DLD1 (cell line): ENCODE results near the gene MB21D2.

Source experiments
- in situ Hi-C: cut with HindIII; loops from 2 replicates; pipeline ENCODE4 v1.10.0; 2017; ENCODE audit warnings: low sequenced_read_pairs

MB21D2 gene

GRCh38 chr3:192894676-192895075 lies 23.0 kb downstream of the MB21D2 start:
- in situ Hi-C loops = no loop called here

DNA sequence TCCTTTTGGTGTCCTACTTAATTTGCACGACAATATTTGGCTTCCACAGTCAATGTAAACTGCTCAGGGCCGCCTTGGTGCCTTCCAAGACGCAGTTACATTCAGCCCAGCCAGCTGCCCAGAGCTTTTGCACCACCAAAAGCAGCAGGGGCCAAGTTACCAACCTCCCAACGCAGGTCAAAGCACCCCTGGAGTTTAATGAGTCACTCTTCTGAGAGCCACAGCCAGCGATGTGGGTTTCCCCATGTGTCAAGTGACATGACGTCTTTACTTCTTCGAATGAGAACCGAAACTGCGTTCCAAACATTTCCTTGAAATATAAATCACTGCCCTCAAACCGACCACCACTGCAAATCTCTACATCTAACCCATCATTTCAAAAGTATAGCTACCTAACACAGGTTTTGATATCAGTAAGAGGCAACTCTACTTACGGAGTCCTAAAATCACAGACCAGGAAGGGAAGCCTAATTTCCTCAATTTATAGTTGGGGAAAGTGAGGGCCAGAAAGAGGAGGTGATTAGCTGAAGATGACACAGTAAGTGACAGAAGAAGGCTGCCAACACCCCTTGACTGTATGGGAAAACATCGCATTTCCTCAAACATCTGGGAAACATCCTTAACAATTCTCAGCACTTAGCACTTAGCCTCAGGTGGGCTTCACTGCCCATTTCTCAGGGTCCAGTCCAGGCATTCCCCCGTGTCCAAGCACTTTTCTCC lies 24.5 kb downstream of the MB21D2 start:
- in situ Hi-C loops = no loop called here

- in situ Hi-C loops = no loop called here
These were observed 27.0 kb downstream of the MB21D2 start for GRCh38 chr3:192890347-192891335.

- in situ Hi-C loops = no loop called here
These were observed 28.0 kb downstream of the MB21D2 start for GRCh38 chr3:192889679-192890078.

DNA sequence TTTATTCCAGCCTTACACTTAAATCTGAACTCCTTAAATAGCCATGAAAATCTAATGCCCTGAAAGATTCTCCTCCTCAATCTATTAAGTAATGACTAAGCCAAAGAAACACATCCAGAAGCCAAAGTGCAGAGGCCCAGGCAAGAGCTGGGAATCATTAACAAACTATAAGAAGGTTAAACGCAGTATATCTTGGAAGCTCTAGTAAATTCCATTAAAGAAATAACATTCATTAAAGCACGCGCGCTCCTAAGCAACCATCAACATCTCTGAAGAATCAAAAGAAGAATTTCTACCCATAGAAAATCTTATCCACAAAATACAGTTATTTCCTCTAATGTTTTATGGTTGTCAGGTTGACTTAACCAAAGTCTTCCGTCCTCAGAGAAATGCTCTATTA lies 29.5 kb downstream of the MB21D2 start:
- in situ Hi-C loops = no loop called here

- in situ Hi-C loops = no loop called here
These were observed 30.0 kb downstream of the MB21D2 start for GRCh38 chr3:192887701-192888100.

DNA sequence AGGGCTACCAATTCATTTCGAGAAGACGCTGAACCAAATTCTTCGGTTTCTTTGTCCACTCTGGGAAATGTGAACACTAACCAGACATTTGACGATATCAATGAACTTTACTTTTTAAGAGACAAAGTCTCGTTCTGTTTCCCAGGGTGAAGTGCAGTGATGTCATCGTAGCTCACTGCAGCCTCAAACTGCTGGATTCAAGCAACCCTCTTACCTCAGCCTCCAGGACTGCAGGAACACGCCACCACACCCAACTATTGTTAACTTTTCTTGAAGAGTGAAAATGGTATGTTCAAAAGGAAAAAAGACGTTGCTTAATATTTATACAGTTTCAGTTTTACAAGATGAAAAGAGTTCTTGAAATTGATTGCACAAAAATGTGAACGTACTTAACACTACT lies 30.6 kb downstream of the MB21D2 start:
- in situ Hi-C loops = no loop called here

DNA sequence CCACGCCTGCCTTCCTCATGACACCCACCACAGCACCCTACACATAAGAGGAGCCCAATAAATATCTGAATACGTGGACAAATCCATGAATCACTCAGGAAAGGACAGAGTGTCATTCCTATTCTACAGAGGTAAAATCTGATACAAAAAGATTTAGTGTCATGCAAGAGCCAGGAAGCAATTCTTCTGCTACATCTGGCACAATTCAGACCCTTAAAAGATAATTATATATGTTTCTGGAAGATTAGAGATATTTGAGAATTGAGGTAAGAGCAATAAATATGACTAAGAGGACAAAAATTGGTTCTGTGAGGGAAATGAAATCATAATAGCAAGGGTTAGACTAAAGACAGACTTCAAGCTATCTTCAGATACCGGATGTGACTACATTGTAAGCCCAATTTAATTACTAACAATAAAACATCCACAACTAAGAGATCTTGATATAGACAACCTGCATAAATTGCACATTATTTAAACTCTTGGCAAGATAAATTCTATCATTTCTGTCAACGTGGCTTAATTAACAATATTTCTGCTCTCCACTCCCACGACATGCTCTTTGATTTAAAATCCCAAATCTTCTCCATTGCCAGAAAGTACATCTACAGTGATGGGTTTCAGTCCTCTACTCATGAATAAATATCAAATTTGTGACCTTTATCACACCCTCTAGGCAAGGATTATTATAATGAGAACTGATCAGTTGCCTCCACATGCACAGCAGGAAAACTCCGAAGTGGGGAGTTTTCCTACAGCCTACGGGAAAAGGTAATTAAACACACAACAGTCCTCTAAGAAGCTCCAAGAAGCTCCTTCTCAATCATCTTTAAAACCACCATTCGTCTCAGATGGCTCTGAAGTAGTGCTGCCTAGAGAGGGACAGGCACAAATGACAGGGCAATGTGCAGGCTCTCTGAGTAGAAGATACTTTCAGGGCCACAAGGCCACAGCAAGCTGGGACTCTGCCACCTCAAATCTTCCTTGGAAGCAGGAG lies 32.6 kb downstream of the MB21D2 start:
- in situ Hi-C loops = no loop called here

DNA sequence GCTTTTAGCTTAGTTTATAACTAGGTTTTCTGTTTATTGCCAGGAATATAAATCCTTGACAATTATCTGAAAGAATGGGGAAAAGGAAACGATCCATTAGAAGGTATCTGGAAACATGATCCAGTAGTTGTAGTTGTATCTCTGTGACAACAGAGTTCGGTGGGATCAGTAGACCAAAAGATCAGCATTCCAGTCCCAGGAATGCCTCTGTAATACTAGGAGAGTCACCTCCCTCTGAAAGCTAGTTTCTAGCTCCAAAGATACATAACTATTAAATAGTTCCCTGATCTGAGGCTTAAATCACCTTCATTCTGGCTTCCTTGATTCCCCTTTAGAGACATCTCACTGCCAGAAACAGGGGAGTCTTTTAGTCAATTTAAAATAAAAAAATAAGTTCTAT lies 34.1 kb downstream of the MB21D2 start:
- in situ Hi-C loops = no loop called here

DNA sequence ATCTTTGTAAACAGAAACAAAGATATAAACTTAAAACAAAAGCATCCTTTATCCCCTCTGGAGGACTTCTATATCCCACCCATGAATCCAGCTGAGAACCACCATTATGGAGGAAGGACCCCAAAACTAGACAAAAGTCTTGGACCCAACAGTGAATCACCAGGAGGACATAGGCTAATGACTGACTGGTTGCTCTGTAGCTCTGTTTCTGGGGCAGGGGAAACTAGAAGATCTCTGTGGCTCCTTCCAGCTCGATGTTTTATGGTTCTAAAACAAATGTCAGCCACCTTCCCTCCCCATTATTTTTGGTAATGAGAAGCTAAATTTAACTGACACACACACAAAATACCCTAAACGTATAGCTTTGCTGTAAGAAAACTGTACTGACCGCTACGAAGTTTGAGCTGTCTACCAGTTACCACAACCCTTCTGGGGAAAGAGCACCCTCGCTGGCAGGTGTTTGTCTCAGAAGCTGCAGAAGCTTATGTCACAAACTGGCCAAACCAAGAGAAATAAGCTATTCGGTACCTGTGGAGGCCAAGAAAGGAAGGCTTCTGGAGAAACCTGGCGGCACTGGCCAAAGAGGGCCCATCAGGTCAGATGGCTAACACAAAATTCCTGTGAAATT lies 36.4 kb downstream of the MB21D2 start:
- in situ Hi-C loops = no loop called here

GRCh38 chr3:192880313-192880712 lies 37.3 kb downstream of the MB21D2 start:
- in situ Hi-C loops = no loop called here

GRCh38 chr3:192879346-192880031 lies 38.2 kb downstream of the MB21D2 start:
- in situ Hi-C loops = no loop called here

DNA sequence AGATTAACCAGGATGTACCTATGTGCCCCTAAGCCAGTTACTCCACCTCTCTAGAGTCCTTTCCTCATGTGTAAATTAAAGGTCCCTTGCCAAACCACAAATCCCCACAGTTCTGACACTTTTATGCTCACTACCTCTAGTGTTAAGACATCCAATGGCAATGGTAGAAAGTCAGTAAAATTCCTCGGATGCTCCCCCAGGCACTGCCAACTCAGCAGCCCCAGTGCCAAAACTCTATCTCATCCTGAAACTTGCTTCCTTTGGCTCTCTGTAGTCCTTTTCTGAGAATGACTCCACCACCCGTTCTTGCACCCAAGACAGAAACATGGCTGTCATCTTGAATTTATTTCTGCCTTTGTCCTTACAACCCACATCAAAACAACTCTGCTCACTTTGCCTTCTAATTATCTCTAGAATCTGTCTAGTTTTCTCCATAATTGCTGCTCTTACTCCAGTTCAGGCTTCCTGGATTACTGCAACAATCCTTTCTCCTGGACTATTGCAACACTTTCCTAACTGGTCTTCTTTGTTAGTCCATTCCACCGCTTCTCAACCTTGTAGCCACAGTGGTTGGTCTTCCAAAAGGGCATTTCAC lies 41.6 kb downstream of the MB21D2 start:
- in situ Hi-C loops = no loop called here

DNA sequence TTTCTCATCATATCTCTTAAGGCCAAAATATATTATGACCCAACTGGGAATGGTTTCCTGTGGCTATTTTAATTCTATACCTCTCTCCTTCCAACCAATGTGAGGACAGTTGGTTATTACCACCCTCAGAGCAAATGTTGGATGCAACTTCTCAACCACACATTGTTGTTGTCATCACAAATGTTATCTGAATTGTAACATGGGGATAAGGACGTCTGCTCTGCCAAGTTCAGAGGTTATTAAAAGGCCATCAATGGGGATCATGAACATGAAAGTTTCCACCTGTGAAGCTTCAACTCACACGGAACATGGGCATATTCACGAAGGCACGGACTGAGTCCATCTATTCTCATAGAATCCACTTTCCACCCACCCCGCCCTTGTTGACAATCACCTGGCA lies 46.8 kb downstream of the MB21D2 start:
- in situ Hi-C loops = no loop called here

GRCh38 chr3:192869131-192870031 lies 48.3 kb downstream of the MB21D2 start:
- in situ Hi-C loops = no loop called here

DNA sequence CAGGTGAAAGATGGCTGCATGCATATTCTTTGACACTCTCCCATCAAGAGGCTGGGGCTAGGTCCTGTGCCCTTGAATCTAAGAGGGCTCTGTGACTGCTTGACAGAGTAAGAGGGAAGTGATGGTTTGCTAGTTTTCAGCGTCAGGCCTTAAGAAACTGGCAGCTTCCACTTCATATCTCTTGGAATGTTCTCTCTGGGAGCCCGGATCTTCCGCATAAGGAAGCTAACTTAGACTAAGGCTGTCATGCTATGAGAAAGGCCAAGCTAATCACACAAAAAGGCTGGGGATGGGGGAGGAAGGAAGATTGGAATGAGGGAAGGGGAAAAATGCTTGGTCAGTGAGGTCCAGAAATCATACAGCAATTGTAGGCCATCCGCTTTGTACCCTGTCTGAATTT lies 50.0 kb downstream of the MB21D2 start:
- in situ Hi-C loops = no loop called here

DNA sequence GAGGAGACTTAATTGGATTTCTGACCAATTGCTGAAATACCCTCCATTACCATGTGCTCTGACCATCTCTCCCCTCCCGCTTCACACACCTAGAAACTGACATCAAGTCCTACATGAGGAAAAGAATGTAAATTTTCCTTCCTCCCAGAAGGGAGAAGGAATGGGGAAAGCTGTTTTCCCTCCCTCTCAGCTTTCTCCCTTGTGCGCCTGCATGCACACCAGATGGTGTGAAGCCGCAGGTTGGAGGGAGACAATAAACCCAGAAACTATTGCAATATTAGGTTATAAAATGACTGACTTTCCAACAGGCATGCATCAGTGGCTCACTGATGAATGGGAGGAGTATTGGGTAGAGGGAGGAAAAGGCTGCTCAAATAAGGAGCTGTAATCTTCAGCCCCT lies 50.9 kb downstream of the MB21D2 start:
- in situ Hi-C loops = no loop called here

DNA sequence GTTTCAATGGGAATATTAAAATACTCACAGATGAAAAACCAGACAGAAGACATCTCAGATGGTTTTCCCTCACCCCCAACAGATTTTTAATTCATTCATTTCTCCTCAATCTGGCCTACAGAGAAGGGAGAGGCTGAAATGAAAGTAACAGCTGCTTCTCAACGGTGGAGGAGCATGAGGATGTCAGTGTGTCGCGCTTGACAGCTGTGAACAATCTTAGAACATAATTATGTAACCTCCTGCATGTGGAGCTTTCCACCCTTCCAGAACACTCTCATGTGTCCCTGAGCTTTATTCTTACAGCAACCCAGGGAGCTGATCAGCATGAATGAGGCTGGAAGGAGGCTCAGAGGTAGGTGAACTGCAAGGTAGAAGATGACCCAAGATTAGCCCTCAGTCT lies 52.7 kb downstream of the MB21D2 start:
- in situ Hi-C loops = no loop called here

DNA sequence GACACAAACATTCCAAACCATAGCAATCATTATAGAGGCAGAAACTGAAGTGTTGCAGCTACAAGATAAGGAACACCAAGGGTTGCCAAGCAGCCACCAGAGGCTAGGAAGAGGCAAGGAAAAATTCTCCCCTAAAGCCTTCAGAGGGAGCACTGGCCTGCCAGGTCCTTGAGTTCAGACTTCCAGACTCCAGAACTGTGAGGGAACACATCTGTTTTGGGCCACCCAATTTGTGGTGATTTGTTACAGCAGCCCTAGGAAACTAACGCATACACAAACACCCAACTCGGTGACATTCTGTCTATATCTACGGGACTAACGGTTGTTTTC lies 54.6 kb downstream of the MB21D2 start:
- in situ Hi-C loops = no loop called here
